HEK293T (cell line): ENCODE measurements around the gene AHCY.

ENCODE experiments used
- BHLHE40 ChIP-seq: fragments of 450-650 bp; IDR thresholded peaks from 2 replicates; pipeline ENCODE4 v1.6.1; 2016; ENCODE audit warnings: mild to moderate bottlenecking, moderate library complexity, borderline replicate concordance
- ELF4 ChIP-seq: fragments of 450-650 bp; IDR thresholded peaks from 2 replicates; pipeline ENCODE4 v1.6.1; 2017; ENCODE audit warnings: antibody characterized with exemption
- FOXA1 ChIP-seq: fragments of 450-650 bp; IDR thresholded peaks from 2 replicates; pipeline ENCODE4 v1.6.1; 2016; ENCODE audit warnings: mild to moderate bottlenecking
- FOXM1 ChIP-seq: fragments of 450-650 bp; IDR thresholded peaks from 2 replicates; pipeline ENCODE4 v1.6.1; 2017; ENCODE audit warnings: mild to moderate bottlenecking, borderline replicate concordance
- HDGF ChIP-seq: fragments of 450-650 bp; IDR thresholded peaks from 2 replicates; pipeline ENCODE4 v1.6.1; 2017; ENCODE audit warnings: antibody characterized with exemption, borderline replicate concordance
- L3MBTL2 ChIP-seq: fragments of 450-650 bp; conservative IDR thresholded peaks from 2 replicates; pipeline ENCODE4 v1.6.1; 2016; ENCODE audit warnings: mild to moderate bottlenecking
- LEF1 ChIP-seq: fragments of 450-650 bp; IDR thresholded peaks from 2 replicates; pipeline ENCODE4 v1.6.1; 2017; ENCODE audit warnings: mild to moderate bottlenecking, borderline replicate concordance
- SP1 ChIP-seq: fragments of 450-650 bp; IDR thresholded peaks from 2 replicates; pipeline ENCODE4 v1.6.1; 2017
- SUZ12 ChIP-seq: fragments of 450-650 bp; IDR thresholded peaks from 2 replicates; pipeline ENCODE4 v1.6.1; 2016; ENCODE audit warnings: mild to moderate bottlenecking
- ZNF384 ChIP-seq: fragments of 450-650 bp; IDR thresholded peaks from 2 replicates; pipeline ENCODE4 v1.6.1; 2016
- TF ChIP-seq, protein P1 (sequence below): fragments of 450-650 bp; IDR thresholded peaks from 2 replicates; pipeline ENCODE4 v1.6.1; 2016

DNA sequence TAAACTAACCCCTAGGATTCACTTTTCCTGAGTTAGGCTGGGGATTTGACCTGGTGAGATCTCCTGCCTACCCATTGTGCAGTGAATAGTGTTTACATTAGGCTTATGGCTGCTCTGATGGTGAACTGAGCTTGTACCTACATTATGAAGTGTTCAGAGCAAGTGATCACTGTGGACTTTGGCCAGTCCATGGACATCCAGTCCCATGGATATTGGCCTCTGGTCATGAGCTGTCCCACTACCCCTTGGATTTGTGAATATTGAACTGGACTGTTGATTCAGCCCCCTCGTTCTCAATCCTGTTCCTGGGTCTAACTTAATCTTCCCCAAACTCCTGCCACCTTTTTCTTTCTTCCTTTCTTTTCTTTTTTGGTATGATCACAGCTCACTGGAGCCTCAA, 48.2 kb downstream of the AHCY start:
- TF ChIP-seq FOXM1 (no peak), FOXA1 (no peak), L3MBTL2 (no peak), ZNF384 (no peak), SP1 (no peak), SUZ12 (no peak), LEF1 (no peak), BHLHE40 (no peak), HDGF (no peak), ELF4 (no peak)
- TF ChIP-seq, protein P1, sequence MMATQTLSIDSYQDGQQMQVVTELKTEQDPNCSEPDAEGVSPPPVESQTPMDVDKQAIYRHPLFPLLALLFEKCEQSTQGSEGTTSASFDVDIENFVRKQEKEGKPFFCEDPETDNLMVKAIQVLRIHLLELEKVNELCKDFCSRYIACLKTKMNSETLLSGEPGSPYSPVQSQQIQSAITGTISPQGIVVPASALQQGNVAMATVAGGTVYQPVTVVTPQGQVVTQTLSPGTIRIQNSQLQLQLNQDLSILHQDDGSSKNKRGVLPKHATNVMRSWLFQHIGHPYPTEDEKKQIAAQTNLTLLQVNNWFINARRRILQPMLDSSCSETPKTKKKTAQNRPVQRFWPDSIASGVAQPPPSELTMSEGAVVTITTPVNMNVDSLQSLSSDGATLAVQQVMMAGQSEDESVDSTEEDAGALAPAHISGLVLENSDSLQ = no peak
